ENCODE measurements around the gene EGFL7. TPM values are rescaled to one million over a fixed set of nuclear protein-coding genes. Genes with fewer than 3 reads are reported as not detected.

EGFL7 gene
- total RNA-seq, 1 experiment from 2014 or later = 60.2 TPM

- DNase-seq (ENCODE audit: low spot score) = no peak
These were observed 2.6 kb upstream of the EGFL7 start for GRCh38 chr9:136659861-136660784.

DNA sequence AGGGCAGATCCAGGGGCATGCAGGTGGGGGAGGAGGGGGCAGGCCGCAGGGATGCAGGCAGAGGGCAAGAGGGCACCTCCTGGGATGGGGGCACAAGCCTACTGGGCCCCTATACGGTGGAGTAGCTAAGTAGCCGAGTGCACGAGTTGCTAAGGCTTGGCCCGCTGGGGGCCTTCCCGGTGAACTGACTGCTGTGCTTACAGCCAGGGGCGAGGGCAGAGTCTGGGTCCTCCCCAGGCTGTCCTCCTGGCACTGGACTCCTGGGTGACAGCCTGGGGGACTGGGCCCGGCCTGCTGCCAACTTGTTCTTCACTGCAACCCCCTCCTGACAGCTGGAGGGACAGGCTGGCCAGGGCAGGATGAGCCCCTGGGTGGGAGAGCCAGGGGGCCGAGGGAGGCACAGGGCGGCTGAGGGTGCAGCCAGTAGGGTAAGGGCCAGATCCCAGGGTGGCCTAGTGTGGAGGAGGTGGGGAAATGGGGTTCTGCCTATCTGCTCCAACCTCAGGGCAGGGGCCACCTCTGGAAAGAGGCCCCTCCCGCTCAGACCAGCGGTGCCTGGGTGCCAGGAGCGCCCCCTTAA, 1.7 kb upstream of the EGFL7 start:
- DNase-seq (ENCODE audit: low spot score) = no peak

DNA sequence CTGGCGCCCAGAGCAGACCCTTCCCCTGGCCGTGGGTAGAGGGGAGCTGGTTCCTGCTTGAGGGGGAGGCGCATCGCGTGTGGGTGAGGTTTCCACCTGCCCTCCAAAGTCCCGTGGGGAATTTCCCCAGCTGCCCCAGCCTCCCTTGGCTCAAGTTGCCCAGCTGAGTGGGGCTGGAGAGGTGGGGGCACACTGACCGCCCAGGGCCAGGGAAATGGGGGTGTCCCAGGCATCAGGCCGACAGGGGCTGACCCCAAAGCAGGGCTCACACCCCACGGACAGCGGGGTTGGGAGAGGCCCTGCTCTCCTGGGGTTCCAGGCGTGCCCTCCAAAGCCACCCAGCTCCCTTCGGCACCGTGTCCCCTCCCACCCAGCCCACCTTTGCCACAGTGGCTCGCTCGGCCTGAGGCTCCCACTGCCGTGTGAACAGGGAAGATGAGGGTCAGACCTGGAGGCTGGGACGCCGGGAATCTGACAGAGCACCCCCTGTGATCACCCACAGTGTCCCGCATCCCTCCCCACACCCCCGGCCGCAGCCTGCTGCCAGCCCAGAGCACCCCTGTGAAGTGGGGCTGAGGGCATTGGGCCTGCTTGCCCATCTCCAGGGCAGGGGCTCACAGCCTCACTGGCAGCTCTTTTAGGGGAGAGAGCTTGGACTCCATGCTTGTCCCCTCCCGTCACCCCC, 933 bp upstream of the EGFL7 start:
- no peak for DNase-seq (ENCODE audit: low spot score)

DNA sequence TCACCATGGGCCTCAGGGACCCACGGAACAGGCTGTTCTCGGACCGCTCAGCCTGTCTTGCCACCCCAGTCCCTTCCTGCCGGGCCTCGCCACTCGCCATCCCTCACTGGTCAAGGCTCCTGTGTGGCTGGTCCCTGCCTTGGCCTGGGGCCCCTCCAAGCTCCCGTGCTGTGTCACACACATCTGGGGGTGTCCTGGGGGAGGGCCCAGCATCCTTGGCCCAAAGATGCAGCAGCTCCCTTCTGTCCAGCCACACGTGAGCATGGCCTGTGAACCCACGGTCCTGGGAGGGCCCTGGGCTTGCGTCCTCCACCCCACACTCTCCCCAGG, 425 bp upstream of the EGFL7 start:
- DNase-seq (ENCODE audit: low spot score) = no peak

GRCh38 chr9:136664000-136664915, 1.5 kb downstream of the EGFL7 start:
- DNase-seq (ENCODE audit: low spot score) = no peak

DNA sequence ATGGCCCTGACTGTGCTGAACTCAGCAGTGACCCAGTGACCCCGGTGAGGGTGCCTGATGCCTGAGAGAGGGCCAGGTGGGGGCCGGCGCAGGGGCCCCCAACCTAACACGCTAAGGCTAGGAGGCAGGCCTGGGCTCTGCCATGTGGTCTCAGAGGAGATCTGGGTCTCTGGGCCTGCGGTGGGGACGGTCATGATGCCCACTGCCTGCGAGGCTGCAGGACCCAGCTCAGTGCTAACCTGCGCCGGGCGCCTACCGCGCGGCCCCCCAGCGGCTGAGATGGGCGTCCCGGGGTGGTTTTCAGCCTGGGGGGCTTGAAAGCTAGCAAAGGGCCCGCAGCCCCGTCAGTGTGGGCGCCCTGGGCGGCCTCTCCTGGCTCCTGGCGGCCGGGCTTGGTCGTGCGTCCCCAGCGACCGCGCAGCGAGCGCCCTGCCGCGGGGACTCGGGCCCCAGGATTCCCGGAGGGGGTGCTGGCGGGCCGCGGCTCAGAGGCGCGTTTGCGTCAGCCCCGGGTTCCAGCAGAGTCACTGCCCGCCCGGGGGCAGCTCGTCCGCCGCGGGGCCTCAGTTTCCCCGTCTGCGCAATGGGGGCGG, 2.5 kb downstream of the EGFL7 start:
- no peak for DNase-seq (ENCODE audit: low spot score)

GRCh38 chr9:136665704-136666371, 3.1 kb downstream of the EGFL7 start:
- DNase-seq (ENCODE audit: low spot score) = no peak

- no peak for DNase-seq (ENCODE audit: low spot score)
These were observed 3.9 kb downstream of the EGFL7 start for GRCh38 chr9:136666372-136667213.

- DNase-seq (ENCODE audit: low spot score) = no peak
These were observed 4.7 kb downstream of the EGFL7 start for GRCh38 chr9:136667214-136667939.

DNA sequence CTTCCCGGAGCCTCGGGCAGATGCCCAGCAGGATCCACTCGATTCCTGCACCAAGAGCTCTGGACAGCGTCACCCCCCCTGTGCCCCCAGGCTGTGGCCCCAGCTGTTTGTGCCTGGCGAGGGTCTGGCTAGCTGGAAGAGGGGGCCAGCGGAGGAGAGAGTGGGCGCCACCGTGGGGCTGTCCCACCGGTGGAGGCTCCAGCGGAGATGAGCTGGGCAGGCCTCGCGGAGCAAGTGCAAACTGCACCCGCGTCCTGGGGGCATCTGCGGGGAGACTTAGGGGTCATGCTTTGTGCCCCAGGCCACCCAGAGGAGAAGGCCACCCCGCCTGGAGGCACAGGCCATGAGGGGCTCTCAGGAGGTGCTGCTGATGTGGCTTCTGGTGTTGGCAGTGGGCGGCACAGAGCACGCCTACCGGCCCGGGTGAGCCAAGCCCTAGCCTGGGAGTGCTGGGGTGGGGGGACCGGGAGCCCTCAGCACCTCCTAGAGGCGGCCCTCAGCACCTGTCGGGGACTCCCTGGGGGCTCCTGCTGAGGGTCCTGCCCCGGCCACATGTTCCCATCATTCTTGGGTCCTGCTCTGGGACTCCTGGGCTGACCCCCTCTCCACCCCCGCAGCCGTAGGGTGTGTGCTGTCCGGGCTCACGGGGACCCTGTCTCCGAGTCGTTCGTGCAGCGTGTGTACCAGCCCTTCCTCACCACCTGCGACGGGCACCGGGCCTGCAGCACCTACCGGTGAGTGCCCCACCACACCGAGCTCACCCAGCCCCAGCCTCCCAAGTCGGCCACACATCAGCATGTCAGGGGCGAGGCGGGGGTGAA, 5.4 kb downstream of the EGFL7 start:
- DNase-seq (ENCODE audit: low spot score) = no peak

- DNase-seq (ENCODE audit: low spot score) = no peak
These were observed 6.5 kb downstream of the EGFL7 start for GRCh38 chr9:136668983-136669790.

DNA sequence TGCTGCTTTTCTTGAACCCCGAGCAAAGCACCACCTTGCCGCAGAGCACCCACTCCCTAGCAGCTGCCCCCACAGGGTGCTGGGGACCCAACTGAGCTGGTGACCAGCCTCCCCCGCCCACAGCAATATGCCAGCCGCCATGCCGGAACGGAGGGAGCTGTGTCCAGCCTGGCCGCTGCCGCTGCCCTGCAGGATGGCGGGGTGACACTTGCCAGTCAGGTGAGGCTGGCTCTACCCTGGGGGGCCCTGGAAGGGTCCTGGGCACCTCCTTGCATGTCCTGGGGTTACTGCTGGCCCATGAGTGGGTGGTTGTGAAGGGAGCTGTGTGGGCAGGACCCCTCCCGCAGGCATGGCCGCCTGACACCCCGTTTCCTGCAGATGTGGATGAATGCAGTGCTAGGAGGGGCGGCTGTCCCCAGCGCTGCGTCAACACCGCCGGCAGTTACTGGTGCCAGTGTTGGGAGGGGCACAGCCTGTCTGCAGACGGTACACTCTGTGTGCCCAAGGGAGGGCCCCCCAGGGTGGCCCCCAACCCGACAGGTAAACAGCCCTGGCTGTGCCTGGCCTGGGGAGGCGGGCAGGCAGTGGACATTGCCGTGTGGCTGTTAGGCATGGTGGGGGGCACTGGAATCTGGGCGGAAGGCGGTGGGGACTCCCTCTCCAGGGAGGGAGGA, 7.2 kb downstream of the EGFL7 start:
- DNase-seq (ENCODE audit: low spot score) = no peak

DNA sequence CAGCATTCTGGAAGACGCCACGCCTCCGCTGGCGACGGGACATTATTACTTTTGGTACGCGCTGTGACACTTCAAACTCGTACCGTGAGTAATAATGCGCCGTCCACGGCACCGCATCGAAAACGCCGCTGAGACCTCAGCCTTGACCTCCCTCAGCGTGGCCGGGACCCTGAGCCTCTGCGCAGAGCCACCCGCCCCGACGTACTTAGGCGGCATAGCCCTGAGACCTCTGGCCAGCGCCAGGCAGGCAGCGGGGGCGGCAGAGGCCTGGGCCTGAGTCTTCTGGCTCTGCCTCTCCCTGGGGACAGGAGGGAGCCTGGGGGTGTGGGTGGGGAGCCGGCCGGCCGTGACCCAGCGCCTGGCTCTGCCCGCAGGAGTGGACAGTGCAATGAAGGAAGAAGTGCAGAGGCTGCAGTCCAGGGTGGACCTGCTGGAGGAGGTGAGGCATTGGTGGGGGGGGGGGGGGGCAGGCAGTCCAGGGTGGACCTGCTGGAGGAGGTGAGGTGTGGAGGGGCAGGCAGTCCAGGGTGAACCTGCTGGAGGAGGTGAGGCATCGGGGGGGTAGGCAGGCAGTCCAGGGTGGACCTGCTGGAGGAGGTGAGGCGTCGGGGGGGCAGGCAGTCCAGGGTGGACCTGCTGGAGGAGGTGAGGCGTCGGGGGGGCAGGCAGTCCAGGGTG, 8.0 kb downstream of the EGFL7 start:
- no peak for DNase-seq (ENCODE audit: low spot score)

DNA sequence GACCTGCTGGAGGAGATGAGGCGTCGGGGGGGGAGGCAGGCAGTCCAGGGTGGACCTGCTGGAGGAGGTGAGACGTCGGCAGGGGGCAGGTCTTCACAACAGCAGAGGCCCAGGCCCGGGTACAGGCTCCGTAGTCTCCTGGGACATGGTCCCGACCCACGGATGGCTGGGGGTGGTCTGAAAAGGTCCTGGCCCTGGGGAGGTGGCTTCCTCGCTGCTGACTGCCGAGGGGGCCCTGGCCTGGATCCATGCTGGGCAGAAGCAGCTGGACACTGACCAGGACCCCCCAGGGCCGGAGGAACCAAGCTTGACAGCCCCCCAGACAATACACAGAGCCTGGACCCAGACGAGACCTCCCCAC, 8.5 kb downstream of the EGFL7 start:
- no peak for DNase-seq (ENCODE audit: low spot score)

GRCh38 chr9:136671646-136672430, 9.1 kb downstream of the EGFL7 start:
- DNase-seq (ENCODE audit: low spot score) = no peak

Data from H4 (cell line).